ENCODE results near the gene SNRPE. TPM values are rescaled to one million over a fixed set of nuclear protein-coding genes. Genes with fewer than 3 reads are reported as not detected.

Gene SNRPE
- polyA plus RNA-seq, 1 donor (not counting 4 experiments of a cell fraction or from before 2014, with no cell fraction given), result 235 TPM

DNA sequence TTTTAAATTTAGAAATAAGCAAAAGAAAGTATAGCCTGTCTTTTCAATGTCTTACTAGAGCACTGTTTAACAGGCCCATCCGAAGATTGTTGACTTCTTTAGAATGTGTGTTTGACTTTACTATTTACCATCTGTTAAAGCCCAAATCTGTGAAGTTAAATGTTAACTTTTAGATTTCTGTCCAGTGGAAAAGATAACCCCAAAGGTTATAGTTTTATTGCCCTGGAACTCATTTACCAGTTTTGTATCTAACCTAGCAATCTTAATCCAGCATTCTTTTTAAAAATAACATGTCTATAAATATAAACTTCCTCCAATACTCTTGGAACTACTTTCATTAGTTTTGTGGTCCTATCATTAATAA lies 37.9 kb downstream of the SNRPE start:
- no peak for DNase-seq (ENCODE audit: low read depth, low spot score)

DNA sequence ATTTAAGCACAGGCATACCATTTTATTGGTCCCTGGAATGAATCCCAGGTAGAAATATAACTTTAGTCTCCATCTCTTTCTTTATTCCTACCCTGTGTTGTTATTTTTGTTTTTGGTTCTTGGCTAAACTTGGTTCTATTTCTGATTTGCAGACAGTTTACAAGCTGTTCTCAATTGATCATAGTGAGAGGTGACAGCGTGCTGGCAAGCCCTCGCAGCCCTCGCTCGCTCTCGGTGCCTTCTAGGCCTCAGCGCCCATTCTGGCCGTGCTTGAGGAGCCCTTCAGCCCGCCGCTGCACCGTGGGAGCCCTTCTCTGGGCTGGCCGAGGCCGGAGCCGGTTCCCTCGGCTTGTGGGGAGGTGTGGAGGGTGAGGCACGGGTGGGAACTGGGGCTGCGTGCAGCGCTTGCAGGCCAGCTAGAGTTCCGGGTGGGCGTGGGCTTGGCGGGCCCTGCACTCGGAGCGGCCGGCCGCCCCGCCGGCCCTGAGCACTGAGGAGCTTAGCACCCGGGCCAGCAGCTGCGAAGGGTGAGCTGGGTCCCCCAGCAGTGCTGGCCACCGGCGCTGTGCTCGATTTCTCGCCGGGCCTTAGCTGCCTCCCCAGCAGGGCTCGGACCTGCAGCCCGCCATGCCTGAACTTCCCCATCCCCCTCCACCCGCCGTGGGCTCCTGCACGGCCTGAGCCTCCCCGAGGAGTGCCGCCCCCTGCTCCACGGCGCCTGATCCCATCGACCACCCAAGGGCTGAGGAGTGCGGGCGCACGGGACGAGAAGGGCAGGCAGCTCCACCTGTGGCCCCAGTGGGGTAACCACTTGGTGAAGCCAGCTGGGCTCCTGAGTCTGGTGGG lies 38.7 kb downstream of the SNRPE start:
- Histone ChIP-seq H3K4me3 (ENCODE audit: control insufficient read depth in 2 of 3, extremely low read depth in 1 of 3, insufficient read depth in 2 of 3, low read depth in 1 of 3, low read length in 3 of 3) (no peak overlapping the region), H3K79me2 (ENCODE audit: control insufficient read depth, insufficient read depth, low read length) (no peaks in the 10 kb centered on the region), H3K9me1 (ENCODE audit: control insufficient read depth, extremely low read depth, insufficient read depth, low read length) (no peaks in the 10 kb centered on the region), H3K9me3 (ENCODE audit: control insufficient read depth, low read depth, low read length) (no peaks in the 10 kb centered on the region), H3K27me3 (ENCODE audit: control insufficient read depth, extremely low read depth, insufficient read depth, low read length) (no peaks in the 10 kb centered on the region), H4K20me1 (ENCODE audit: control insufficient read depth, extremely low read depth, insufficient read depth, low read length) (no peaks in the 10 kb centered on the region), H3K4me2 (ENCODE audit: control insufficient read depth, extremely low read depth, insufficient read depth, low read depth, low read length) (no peak overlapping the region), H3K27ac (ENCODE audit: control insufficient read depth, insufficient read depth, low read length) (no peak overlapping the region), H3K4me1 (ENCODE audit: control insufficient read depth, extremely low read depth, insufficient read depth, low read length) (no peaks in the 10 kb centered on the region), H3K36me3 (ENCODE audit: control insufficient read depth in 2 of 2, extremely low read depth in 1 of 2, insufficient read depth in 2 of 2, low read length in 2 of 2) (no peaks in the 10 kb centered on the region), H2AFZ (ENCODE audit: control insufficient read depth, low read length) (no peak overlapping the region), H3K9ac (ENCODE audit: control insufficient read depth, extremely low read depth, insufficient read depth, low read length) (no peak overlapping the region)
- TF ChIP-seq EZH2 (IDR thresholded peaks at IDR 0.05; ENCODE audit: low read length), result no peak
- TF ChIP-seq, protein P1, sequence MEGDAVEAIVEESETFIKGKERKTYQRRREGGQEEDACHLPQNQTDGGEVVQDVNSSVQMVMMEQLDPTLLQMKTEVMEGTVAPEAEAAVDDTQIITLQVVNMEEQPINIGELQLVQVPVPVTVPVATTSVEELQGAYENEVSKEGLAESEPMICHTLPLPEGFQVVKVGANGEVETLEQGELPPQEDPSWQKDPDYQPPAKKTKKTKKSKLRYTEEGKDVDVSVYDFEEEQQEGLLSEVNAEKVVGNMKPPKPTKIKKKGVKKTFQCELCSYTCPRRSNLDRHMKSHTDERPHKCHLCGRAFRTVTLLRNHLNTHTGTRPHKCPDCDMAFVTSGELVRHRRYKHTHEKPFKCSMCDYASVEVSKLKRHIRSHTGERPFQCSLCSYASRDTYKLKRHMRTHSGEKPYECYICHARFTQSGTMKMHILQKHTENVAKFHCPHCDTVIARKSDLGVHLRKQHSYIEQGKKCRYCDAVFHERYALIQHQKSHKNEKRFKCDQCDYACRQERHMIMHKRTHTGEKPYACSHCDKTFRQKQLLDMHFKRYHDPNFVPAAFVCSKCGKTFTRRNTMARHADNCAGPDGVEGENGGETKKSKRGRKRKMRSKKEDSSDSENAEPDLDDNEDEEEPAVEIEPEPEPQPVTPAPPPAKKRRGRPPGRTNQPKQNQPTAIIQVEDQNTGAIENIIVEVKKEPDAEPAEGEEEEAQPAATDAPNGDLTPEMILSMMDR (optimal IDR thresholded peaks at IDR 0.05 in 1 of 3, IDR thresholded peaks at IDR 0.05 in 1 of 3, conservative IDR thresholded peaks at IDR 0.05 in 1 of 3; ENCODE audit: extremely low read depth in 1 of 3, insufficient read depth in 2 of 3, low read length in 3 of 3), result no peak
- DNase-seq (ENCODE audit: low read depth, low spot score) (no peak), FAIRE-seq (no peak)
- dilution Hi-C loops (cut with MboI; ENCODE audit: extremely low pct_ligation_motif_present, low sequenced_read_pairs), result no loop called here

More for the DNA sequence above, 37.9 kb downstream of the SNRPE start:
- no peaks in the 10 kb centered on the region for H4K20me1 ChIP-seq (ENCODE audit: control insufficient read depth, extremely low read depth, insufficient read depth, low read length)
- H3K9me1 ChIP-seq (ENCODE audit: control insufficient read depth, extremely low read depth, insufficient read depth, low read length), result no peaks in the 10 kb centered on the region
- H3K36me3 ChIP-seq (ENCODE audit: control insufficient read depth in 2 of 2, extremely low read depth in 1 of 2, insufficient read depth in 2 of 2, low read length in 2 of 2), result no peaks in the 10 kb centered on the region
- no peaks in the 10 kb centered on the region for H3K27me3 ChIP-seq (ENCODE audit: control insufficient read depth, extremely low read depth, insufficient read depth, low read length)
- no peaks in the 10 kb centered on the region for H3K4me1 ChIP-seq (ENCODE audit: control insufficient read depth, extremely low read depth, insufficient read depth, low read length)
- no peak for TF ChIP-seq EZH2 (IDR thresholded peaks at IDR 0.05; ENCODE audit: low read length)
- TF ChIP-seq, protein P1 (optimal IDR thresholded peaks at IDR 0.05 in 1 of 3, IDR thresholded peaks at IDR 0.05 in 1 of 3, conservative IDR thresholded peaks at IDR 0.05 in 1 of 3; ENCODE audit: extremely low read depth in 1 of 3, insufficient read depth in 2 of 3, low read length in 3 of 3), result no peak
- no peaks in the 10 kb centered on the region for H3K79me2 ChIP-seq (ENCODE audit: control insufficient read depth, insufficient read depth, low read length)
- dilution Hi-C loops (cut with MboI; ENCODE audit: extremely low pct_ligation_motif_present, low sequenced_read_pairs), result no loop called here
- H3K9ac ChIP-seq (ENCODE audit: control insufficient read depth, extremely low read depth, insufficient read depth, low read length), result no peak overlapping the region
- H2AFZ ChIP-seq (ENCODE audit: control insufficient read depth, low read length), result no peak overlapping the region
- H3K9me3 ChIP-seq (ENCODE audit: control insufficient read depth, low read depth, low read length), result no peaks in the 10 kb centered on the region
- H3K4me3 ChIP-seq (ENCODE audit: control insufficient read depth in 2 of 3, extremely low read depth in 1 of 3, insufficient read depth in 2 of 3, low read depth in 1 of 3, low read length in 3 of 3), result no peak overlapping the region
- no peak overlapping the region for H3K27ac ChIP-seq (ENCODE audit: control insufficient read depth, insufficient read depth, low read length)
- FAIRE-seq, result no peak
- no peak overlapping the region for H3K4me2 ChIP-seq (ENCODE audit: control insufficient read depth, extremely low read depth, insufficient read depth, low read depth, low read length)

Data from keratinocyte (primary cell).